Spleen (tissue), 7 donors: ENCODE measurements around the gene NFATC2.

Source experiments
- CTCF ChIP-seq, 11 experiments: fragments of 200-600 bp in 7 of 11; fragments of 450-650 bp in 4 of 11; sonication (generic) in 4 of 11; IDR thresholded peaks in 8 of 11; conservative IDR thresholded peaks in 3 of 11; 1 replicate in 7 of 11; 2 replicates in 4 of 11; pipeline versions ENCODE4 v1.4.0 to v1.8.0; 2016 to 2021; ENCODE audit warnings: antibody characterized with exemption in 11 of 11, inconsistent platforms in 4 of 11, mild to moderate bottlenecking in 1 of 11
- POLR2A ChIP-seq, 3 donors: fragments of 450-650 bp; IDR thresholded peaks; one replicate each; pipeline ENCODE4 v1.5.1; 2017; ENCODE audit warnings: antibody characterized with exemption in 3 of 3, mild to moderate bottlenecking in 1 of 3
- POLR2AphosphoS5 ChIP-seq, 3 donors: sonication (generic); formaldehyde crosslinking; IDR thresholded peaks; one replicate each; pipeline ENCODE4 v1.5.1; 2017; ENCODE audit warnings: antibody characterized with exemption in 3 of 3
- donor health status: DM: no; HTN: no; CAD: no; lungs with moderate emphysema.
- donor health status: DM: no; HTN: no; CAD: no.
- donor health status: DM: no; HTN: no; CAD: no.

GRCh38 chr20:51583073-51583472, 40.6 kb upstream of the NFATC2 start:
- TF ChIP-seq CTCF (IDR thresholded peaks at IDR 0.05 in 8 of 11, conservative IDR thresholded peaks at IDR 0.05 in 3 of 11), result no peak
- TF ChIP-seq POLR2A (IDR thresholded peaks at IDR 0.05), result no peak
- no peak for TF ChIP-seq POLR2AphosphoS5 (IDR thresholded peaks at IDR 0.05)
